Mesenchymal stem cell (in vitro differentiated cells and primary cell): ENCODE data around the gene TNNT2.

Source experiments
- DNase-seq: peaks from one replicate; pipeline ENCODE4 v3.0.0-alpha.2; 2013
- H2AFZ ChIP-seq: one replicate; pipeline ENCODE4 v1.6.1; 2013; ENCODE audit warnings: low read depth, mild to moderate bottlenecking, control low read depth, inconsistent platforms, low read length, moderate library complexity
- H2AK5ac ChIP-seq: 2 replicates; pipeline ENCODE4 v1.6.1; 2013; ENCODE audit warnings: low read length, moderate library complexity, mild to moderate bottlenecking, inconsistent platforms; ENCODE audit not compliant: severe bottlenecking
- H2BK120ac ChIP-seq: one replicate; pipeline ENCODE4 v1.6.1; 2013; ENCODE audit warnings: low read depth, mild to moderate bottlenecking, inconsistent platforms, low read length, moderate library complexity
- H2BK12ac ChIP-seq, 2 experiments: one replicate each; pipeline ENCODE4 v1.6.1; 2013; ENCODE audit warnings: inconsistent platforms in 2 of 2, low read length in 2 of 2, mild to moderate bottlenecking in 2 of 2, moderate library complexity in 2 of 2, control low read depth in 1 of 2
- H2BK15ac ChIP-seq: one replicate; pipeline ENCODE4 v1.6.1; 2013; ENCODE audit warnings: mild to moderate bottlenecking, low read depth, inconsistent platforms; ENCODE audit not compliant: poor library complexity, severe bottlenecking
- H2BK5ac ChIP-seq: 2 replicates; pipeline ENCODE4 v1.6.1; 2013; ENCODE audit warnings: low read depth, mild to moderate bottlenecking, low read length, control low read depth, inconsistent platforms; ENCODE audit not compliant: poor library complexity, severe bottlenecking
- H3K14ac ChIP-seq, 2 experiments: one replicate each; pipeline ENCODE4 v1.6.1; 2013; ENCODE audit warnings: inconsistent platforms in 2 of 2, low read length in 2 of 2, control low read depth in 1 of 2, mild to moderate bottlenecking in 1 of 2, moderate library complexity in 1 of 2
- H3K18ac ChIP-seq, 2 experiments: one replicate each; pipeline ENCODE4 v1.6.1; 2013; ENCODE audit warnings: inconsistent platforms in 2 of 2, low read length in 2 of 2, control low read depth in 1 of 2, low read depth in 1 of 2, mild to moderate bottlenecking in 1 of 2
- H3K23ac ChIP-seq, 2 experiments: one replicate each; pipeline ENCODE4 v1.6.1; 2013; ENCODE audit warnings: inconsistent platforms in 2 of 2, low read length in 2 of 2, mild to moderate bottlenecking in 2 of 2, moderate library complexity in 2 of 2, control low read depth in 1 of 2
- H3K27ac ChIP-seq: 2 replicates; pipeline ENCODE4 v1.5.1; 2013; ENCODE audit warnings: mild to moderate bottlenecking, moderate library complexity, low read length, control low read depth, inconsistent platforms; ENCODE audit not compliant: poor library complexity, severe bottlenecking
- H3K27me3 ChIP-seq, 2 experiments: 2 replicates each; pipeline versions ENCODE4 v1.6.1 to v1.7.0; 2013; ENCODE audit warnings: low read length in 2 of 2, mild to moderate bottlenecking in 2 of 2, moderate library complexity in 2 of 2, control low read depth in 1 of 2, inconsistent platforms in 1 of 2; ENCODE audit not compliant: control insufficient read depth in 1 of 2, insufficient read depth in 1 of 2
- H3K36me3 ChIP-seq, 2 experiments: 2 replicates each; pipeline versions ENCODE4 v1.6.1 to v1.7.0; 2013; ENCODE audit warnings: low read length in 2 of 2, control low read depth in 1 of 2, inconsistent platforms in 1 of 2, low read depth in 1 of 2, mild to moderate bottlenecking in 1 of 2; ENCODE audit not compliant: insufficient read depth in 2 of 2, control insufficient read depth in 1 of 2
- H3K4ac ChIP-seq, 2 experiments: one replicate each; pipeline ENCODE4 v1.6.1; 2013; ENCODE audit warnings: inconsistent platforms in 2 of 2, low read length in 2 of 2, mild to moderate bottlenecking in 2 of 2, moderate library complexity in 2 of 2, control low read depth in 1 of 2, low read depth in 1 of 2
- H3K4me1 ChIP-seq: 2 replicates; pipeline ENCODE4 v1.6.1; 2013; ENCODE audit warnings: low read depth, low read length, control low read depth; ENCODE audit not compliant: control insufficient read depth, insufficient read depth
- H3K4me2 ChIP-seq: 2 replicates; pipeline ENCODE4 v1.6.1; 2013; ENCODE audit warnings: low read length, mild to moderate bottlenecking, inconsistent platforms; ENCODE audit not compliant: poor library complexity, severe bottlenecking
- H3K4me3 ChIP-seq, 2 experiments: 2 replicates each; pipeline versions ENCODE4 v1.5.1 to v1.7.0; 2013; ENCODE audit warnings: low read length in 2 of 2, mild to moderate bottlenecking in 2 of 2, control low read depth in 1 of 2, low read depth in 1 of 2; ENCODE audit not compliant: insufficient read depth in 1 of 2
- H3K79me1 ChIP-seq: replicated peaks from 2 replicates; pipeline ENCODE4 v1.6.1; 2013; ENCODE audit warnings: mild to moderate bottlenecking, control low read depth, low read length, inconsistent platforms; ENCODE audit not compliant: poor library complexity, severe bottlenecking
- H3K9ac ChIP-seq: 2 replicates; pipeline ENCODE4 v1.7.0; 2013; ENCODE audit warnings: mild to moderate bottlenecking, low read length, moderate library complexity
- H3K9me3 ChIP-seq: 2 replicates; pipeline ENCODE4 v1.7.0; 2013; ENCODE audit warnings: mild to moderate bottlenecking, low read length; ENCODE audit not compliant: control insufficient read depth
- H4K8ac ChIP-seq: one replicate; pipeline ENCODE4 v1.6.1; 2013; ENCODE audit warnings: inconsistent platforms, mild to moderate bottlenecking, low read length, moderate library complexity
- H4K91ac ChIP-seq: one replicate; pipeline ENCODE4 v1.6.1; 2013; ENCODE audit warnings: mild to moderate bottlenecking, low read length, inconsistent platforms
- WGBS: methylation state at CpG from one replicate; pipeline ENCODE4 v1.1.7; 2013; ENCODE audit warnings: mixed read lengths; 5-methylcytosine and 5-hydroxymethylcytosine counted together

Gene TNNT2

DNA sequence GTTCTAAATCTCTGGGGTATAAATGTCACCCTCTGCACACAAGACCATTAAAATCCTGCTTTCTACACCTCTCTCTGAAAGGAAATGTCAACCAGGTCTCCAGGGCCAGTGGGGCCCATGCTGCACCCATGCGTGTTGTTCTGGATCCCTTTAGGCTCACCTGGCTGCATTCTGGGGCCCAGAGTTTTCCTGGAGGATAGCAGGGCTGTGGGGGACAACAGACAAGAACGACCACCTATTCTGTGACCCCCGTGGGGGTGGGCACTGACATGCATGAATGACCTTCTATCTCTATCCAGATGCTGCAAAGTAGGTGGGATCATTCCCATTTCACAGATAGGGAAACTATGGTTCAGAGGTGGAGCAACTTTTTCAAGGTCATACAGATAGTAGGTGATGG is 41.6 kb downstream of the TNNT2 start:
- Histone ChIP-seq H2BK12ac (no peak overlapping the region), H3K79me1 (no peaks in the 10 kb centered on the region), H3K36me3 (no peaks in the 10 kb centered on the region), H2AK5ac (no peak overlapping the region), H3K18ac (no peak overlapping the region), H3K27me3 (peaks cover 33 to 53% of the 10 kb centered on the region in 2 experiments), H2BK120ac (no peak overlapping the region), H3K4me3 (no peak overlapping the region), H3K27ac (no peak overlapping the region), H3K14ac (no peak overlapping the region), H4K8ac (no peak overlapping the region), H3K23ac (no peak overlapping the region), H3K4me1 (peaks cover 2% of the 10 kb centered on the region), H2BK5ac (no peak overlapping the region), H3K9me3 (peaks cover 8% of the 10 kb centered on the region), H2BK15ac (no peak overlapping the region), H3K4me2 (no peak overlapping the region), H3K9ac (no peak overlapping the region), H4K91ac (no peak overlapping the region), H3K4ac (no peak overlapping the region), H2AFZ (no peak overlapping the region)
- 74% methylated on average over 3 of the region's 3 CpGs for WGBS
- no peak for DNase-seq

DNA sequence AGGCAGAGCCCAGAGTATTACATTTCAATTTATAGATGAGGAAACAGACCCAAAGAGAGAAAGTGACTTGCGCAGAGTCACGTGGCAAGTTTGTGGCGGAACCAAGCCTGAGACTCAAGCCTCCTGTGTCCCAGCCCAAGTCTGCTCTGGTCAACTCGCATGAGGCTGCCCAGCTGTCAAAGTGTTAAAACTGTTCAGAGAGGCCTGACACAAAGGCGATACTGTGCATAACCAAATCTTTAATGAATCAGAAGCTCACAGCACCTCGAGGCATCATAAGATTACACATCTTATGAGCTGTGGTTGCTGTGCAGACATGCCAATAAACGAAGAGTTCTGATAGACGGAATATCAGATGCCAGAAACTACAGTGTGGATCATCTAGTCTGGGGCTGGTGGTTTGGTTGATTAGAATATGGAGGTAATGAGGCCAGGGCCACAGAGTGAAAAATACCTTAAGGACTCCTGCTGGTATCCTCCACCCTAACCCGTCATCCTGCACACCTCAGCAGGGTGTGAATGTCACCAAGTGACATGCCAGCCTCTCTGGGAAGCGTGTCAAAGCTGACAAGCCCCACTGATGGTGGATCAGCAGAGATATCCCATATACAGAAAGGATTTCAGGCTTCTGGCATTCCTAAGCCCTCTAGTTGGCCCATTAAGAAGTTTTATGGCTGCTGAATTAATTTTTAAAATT is 42.2 kb downstream of the TNNT2 start:
- Histone ChIP-seq H3K23ac (no peak overlapping the region), H3K4me2 (no peak overlapping the region), H4K91ac (no peak overlapping the region), H2AFZ (no peak overlapping the region), H3K4ac (no peak overlapping the region), H3K9ac (no peak overlapping the region), H2AK5ac (no peak overlapping the region), H2BK15ac (no peak overlapping the region), H3K9me3 (peaks cover 3% of the 10 kb centered on the region), H3K4me3 (no peak overlapping the region), H3K79me1 (no peaks in the 10 kb centered on the region), H3K14ac (no peak overlapping the region), H3K27me3 (peaks cover 36 to 56% of the 10 kb centered on the region in 2 experiments), H3K4me1 (peaks cover 2% of the 10 kb centered on the region), H4K8ac (no peak overlapping the region), H3K36me3 (no peaks in the 10 kb centered on the region), H2BK120ac (no peak overlapping the region), H3K18ac (no peak overlapping the region), H2BK12ac (no peak overlapping the region), H3K27ac (no peak overlapping the region), H2BK5ac (no peak overlapping the region)
- 76% methylated on average over 10 of the region's 10 CpGs for WGBS
- DNase-seq: no peak

- 88% methylated on average over 10 of the region's 11 CpGs for WGBS
- Histone ChIP-seq H3K4me3 (no peak overlapping the region), H2BK120ac (no peak overlapping the region), H3K27me3 (peaks cover 38 to 54% of the 10 kb centered on the region in 2 experiments), H2AK5ac (no peak overlapping the region), H3K27ac (no peak overlapping the region), H3K9me3 (no peaks in the 10 kb centered on the region), H2AFZ (no peak overlapping the region), H3K4me1 (peaks cover 2% of the 10 kb centered on the region), H3K9ac (no peak overlapping the region), H4K8ac (no peak overlapping the region), H4K91ac (no peak overlapping the region), H3K4me2 (no peak overlapping the region), H3K79me1 (no peaks in the 10 kb centered on the region), H3K36me3 (no peaks in the 10 kb centered on the region), H3K23ac (no peak overlapping the region), H3K4ac (no peak overlapping the region), H3K14ac (no peak overlapping the region), H2BK15ac (no peak overlapping the region), H3K18ac (no peak overlapping the region), H2BK12ac (no peak overlapping the region), H2BK5ac (no peak overlapping the region)
- no peak for DNase-seq
These were observed 42.9 kb downstream of the TNNT2 start for GRCh38 chr1:201334325-201335173.

DNA sequence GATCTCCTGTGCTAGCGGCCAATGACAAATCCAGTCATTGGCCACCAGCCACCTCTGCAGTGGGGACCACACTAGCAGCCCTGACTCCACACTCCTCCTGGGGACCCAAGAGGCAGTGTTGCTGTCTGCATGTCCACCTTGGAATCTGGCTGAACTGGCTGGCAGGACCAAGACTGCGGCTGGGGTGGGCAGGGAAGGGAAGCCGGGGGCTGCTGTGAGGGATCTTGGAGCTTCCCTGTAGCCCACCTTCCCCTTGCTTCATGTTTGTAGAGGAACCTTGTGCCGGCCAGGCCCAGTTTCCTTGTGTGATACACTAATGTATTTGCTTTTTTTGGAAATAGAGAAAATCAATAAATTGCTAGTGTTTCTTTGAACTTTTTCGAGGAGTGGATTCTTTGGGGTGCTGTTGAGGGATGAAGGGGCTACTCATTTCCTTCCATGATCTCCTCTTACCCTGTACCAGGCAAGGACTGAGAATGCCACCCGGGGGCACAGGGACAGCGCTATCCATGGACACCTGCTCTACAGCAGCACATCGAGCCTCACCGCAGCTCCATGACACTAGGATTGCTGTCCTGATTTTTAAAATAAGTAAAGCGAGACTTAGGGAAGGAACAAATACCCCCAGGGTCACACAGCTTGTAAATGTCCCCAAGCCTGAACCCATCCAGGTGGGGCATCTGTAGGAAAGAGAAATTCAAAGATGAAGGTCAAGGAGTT is 44.7 kb downstream of the TNNT2 start:
- Histone ChIP-seq H2BK12ac (no peak overlapping the region), H3K4me3 (no peak overlapping the region), H3K27me3 (peaks cover 46 to 63% of the 10 kb centered on the region in 2 experiments), H3K4ac (no peak overlapping the region), H2BK5ac (no peak overlapping the region), H3K4me2 (no peak overlapping the region), H2BK15ac (no peak overlapping the region), H3K23ac (no peak overlapping the region), H3K79me1 (no peaks in the 10 kb centered on the region), H4K8ac (peak overlapping the region; percentile 31), H3K18ac (no peak overlapping the region), H3K27ac (no peak overlapping the region), H3K4me1 (peaks cover 2% of the 10 kb centered on the region), H3K36me3 (no peaks in the 10 kb centered on the region), H2AK5ac (no peak overlapping the region), H4K91ac (no peak overlapping the region), H3K9me3 (no peaks in the 10 kb centered on the region), H2BK120ac (no peak overlapping the region), H3K14ac (no peak overlapping the region), H3K9ac (no peak overlapping the region), H2AFZ (no peak overlapping the region)
- 88% methylated on average over 10 of the region's 10 CpGs for WGBS
- no peak for DNase-seq
